ENCODE measurements around the gene MMEL1. TPM values are rescaled to one million over a fixed set of nuclear protein-coding genes. Genes with fewer than 3 reads are reported as not detected.

MMEL1 gene
- total RNA-seq, 1 donor from 2014 or later, result not detected

GRCh38 chr1:2584686-2585317, 48.0 kb downstream of the MMEL1 start:
- peaks cover 15% of the 10 kb centered on the region for H3K4me1 Mint-ChIP-seq (ENCODE audit: unreplicated experiment)
- H3K27ac Mint-ChIP-seq (ENCODE audit: unreplicated experiment), result no peak overlapping the region
- TF ChIP-seq, protein P1, sequence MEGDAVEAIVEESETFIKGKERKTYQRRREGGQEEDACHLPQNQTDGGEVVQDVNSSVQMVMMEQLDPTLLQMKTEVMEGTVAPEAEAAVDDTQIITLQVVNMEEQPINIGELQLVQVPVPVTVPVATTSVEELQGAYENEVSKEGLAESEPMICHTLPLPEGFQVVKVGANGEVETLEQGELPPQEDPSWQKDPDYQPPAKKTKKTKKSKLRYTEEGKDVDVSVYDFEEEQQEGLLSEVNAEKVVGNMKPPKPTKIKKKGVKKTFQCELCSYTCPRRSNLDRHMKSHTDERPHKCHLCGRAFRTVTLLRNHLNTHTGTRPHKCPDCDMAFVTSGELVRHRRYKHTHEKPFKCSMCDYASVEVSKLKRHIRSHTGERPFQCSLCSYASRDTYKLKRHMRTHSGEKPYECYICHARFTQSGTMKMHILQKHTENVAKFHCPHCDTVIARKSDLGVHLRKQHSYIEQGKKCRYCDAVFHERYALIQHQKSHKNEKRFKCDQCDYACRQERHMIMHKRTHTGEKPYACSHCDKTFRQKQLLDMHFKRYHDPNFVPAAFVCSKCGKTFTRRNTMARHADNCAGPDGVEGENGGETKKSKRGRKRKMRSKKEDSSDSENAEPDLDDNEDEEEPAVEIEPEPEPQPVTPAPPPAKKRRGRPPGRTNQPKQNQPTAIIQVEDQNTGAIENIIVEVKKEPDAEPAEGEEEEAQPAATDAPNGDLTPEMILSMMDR (IDR thresholded peaks at IDR 0.05), result no peak
- no peaks in the 10 kb centered on the region for H3K9me3 Mint-ChIP-seq (ENCODE audit: unreplicated experiment)
- DNase-seq (ENCODE audit: extremely low spot score, unreplicated experiment), result no peak
- peak overlapping the region; percentile 85 for H3K4me3 Mint-ChIP-seq (ENCODE audit: unreplicated experiment)
- peaks cover 1% of the 10 kb centered on the region for H3K36me3 Mint-ChIP-seq (ENCODE audit: unreplicated experiment)
- peaks cover 3% of the 10 kb centered on the region for H3K27me3 Mint-ChIP-seq (ENCODE audit: unreplicated experiment)

DNA sequence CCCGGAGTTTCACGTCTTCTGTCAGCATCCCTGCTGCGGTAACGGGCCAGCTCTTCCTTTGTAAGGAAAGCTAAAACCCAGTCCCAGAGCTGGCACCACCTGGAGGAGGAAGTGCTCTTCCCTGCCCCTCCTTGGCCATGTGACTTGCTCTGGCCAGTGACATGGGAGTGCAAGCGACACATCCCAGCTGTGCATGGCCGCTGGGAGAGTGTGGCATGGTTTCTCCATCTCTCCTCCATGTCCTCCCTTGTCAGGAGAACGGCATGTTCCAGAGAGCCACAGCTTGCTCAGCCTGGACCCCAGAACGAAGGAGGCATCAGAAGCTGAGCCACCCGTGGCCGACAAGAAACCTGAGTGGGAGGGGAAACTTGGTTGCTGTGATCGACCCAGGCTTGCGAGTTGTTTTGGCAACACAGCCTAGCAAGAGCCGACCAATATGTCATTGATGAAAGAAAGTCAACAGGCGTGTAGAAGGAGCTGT, 48.9 kb downstream of the MMEL1 start:
- Mint-ChIP-seq H3K36me3 (ENCODE audit: unreplicated experiment) (no peaks in the 10 kb centered on the region), H3K4me3 (ENCODE audit: unreplicated experiment) (no peak overlapping the region), H3K27me3 (ENCODE audit: unreplicated experiment) (peaks cover 3% of the 10 kb centered on the region), H3K27ac (ENCODE audit: unreplicated experiment) (no peak overlapping the region), H3K9me3 (ENCODE audit: unreplicated experiment) (no peaks in the 10 kb centered on the region), H3K4me1 (ENCODE audit: unreplicated experiment) (peaks cover 15% of the 10 kb centered on the region)
- TF ChIP-seq, protein P1 (IDR thresholded peaks at IDR 0.05), result no peak
- DNase-seq (ENCODE audit: extremely low spot score, unreplicated experiment), result no peak

DNA sequence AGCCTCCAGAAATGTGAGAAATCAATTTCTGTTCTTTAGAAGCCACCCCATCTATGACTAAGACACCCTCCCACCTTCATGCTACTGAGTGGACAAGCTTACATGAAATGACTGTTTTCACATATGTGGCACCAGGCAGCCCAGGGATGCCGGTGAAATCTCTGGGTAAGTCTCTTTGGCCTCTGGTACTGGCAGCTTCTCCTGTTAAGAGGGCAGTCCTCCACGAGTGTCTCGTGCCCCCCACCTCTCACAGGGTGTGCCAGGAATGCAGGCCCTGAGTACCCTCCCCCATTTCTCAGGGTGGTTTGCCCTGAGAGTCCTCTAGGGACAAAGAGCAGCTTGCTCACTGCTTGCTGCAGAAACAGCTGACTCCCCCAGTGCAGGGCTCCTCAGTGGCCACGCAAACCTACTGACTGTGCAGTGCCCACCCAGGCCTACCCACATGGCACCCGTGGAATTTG, 49.5 kb downstream of the MMEL1 start:
- TF ChIP-seq, protein P1 (IDR thresholded peaks at IDR 0.05), result no peak
- DNase-seq (ENCODE audit: extremely low spot score, unreplicated experiment), result no peak
- peaks cover 15% of the 10 kb centered on the region for H3K4me1 Mint-ChIP-seq (ENCODE audit: unreplicated experiment)
- H3K9me3 Mint-ChIP-seq (ENCODE audit: unreplicated experiment), result no peaks in the 10 kb centered on the region
- no peaks in the 10 kb centered on the region for H3K36me3 Mint-ChIP-seq (ENCODE audit: unreplicated experiment)
- H3K27me3 Mint-ChIP-seq (ENCODE audit: unreplicated experiment), result peaks cover 3% of the 10 kb centered on the region
- H3K27ac Mint-ChIP-seq (ENCODE audit: unreplicated experiment), result no peak overlapping the region
- H3K4me3 Mint-ChIP-seq (ENCODE audit: unreplicated experiment), result no peak overlapping the region

- Mint-ChIP-seq H3K4me3 (ENCODE audit: unreplicated experiment) (no peak overlapping the region), H3K4me1 (ENCODE audit: unreplicated experiment) (peaks cover 11% of the 10 kb centered on the region), H3K27me3 (ENCODE audit: unreplicated experiment) (peaks cover 3% of the 10 kb centered on the region), H3K36me3 (ENCODE audit: unreplicated experiment) (no peaks in the 10 kb centered on the region), H3K27ac (ENCODE audit: unreplicated experiment) (no peak overlapping the region), H3K9me3 (ENCODE audit: unreplicated experiment) (no peaks in the 10 kb centered on the region)
- DNase-seq (ENCODE audit: extremely low spot score, unreplicated experiment), result no peak
- TF ChIP-seq, protein P1 (IDR thresholded peaks at IDR 0.05), result no peak
These were observed 50.4 kb downstream of the MMEL1 start for GRCh38 chr1:2582391-2582790.

DNA sequence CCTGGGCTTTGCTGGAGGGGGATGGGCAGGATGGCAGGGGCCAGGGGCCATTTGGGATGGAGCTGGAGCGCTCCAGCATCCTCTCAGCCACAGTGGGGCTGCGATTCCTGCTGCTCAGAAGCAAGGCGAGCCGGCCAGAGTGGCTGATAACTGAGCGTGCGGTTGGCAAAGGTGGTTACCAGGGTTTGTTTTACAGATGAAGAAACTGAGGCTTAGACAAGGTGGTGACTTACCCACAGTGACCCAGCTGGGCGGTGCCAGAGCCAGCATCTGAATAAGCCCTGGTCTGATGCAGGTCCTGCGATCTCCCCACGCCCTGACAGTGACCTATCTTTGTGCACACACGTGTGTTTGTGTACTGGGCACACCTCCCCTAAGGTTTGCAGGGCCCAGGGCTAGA, 52.1 kb downstream of the MMEL1 start:
- H3K36me3 Mint-ChIP-seq (ENCODE audit: unreplicated experiment), result no peaks in the 10 kb centered on the region
- no peak for DNase-seq (ENCODE audit: extremely low spot score, unreplicated experiment)
- no peak overlapping the region for H3K27ac Mint-ChIP-seq (ENCODE audit: unreplicated experiment)
- H3K4me3 Mint-ChIP-seq (ENCODE audit: unreplicated experiment), result no peak overlapping the region
- TF ChIP-seq, protein P1 (IDR thresholded peaks at IDR 0.05), result no peak
- no peaks in the 10 kb centered on the region for H3K9me3 Mint-ChIP-seq (ENCODE audit: unreplicated experiment)
- H3K27me3 Mint-ChIP-seq (ENCODE audit: unreplicated experiment), result peaks cover 3% of the 10 kb centered on the region
- H3K4me1 Mint-ChIP-seq (ENCODE audit: unreplicated experiment), result peaks cover 9% of the 10 kb centered on the region

Data from osteocyte (in vitro differentiated cells).